HCT116 (cell line): ENCODE data around the gene ZNF516.

Experiments used
- CEBPB ChIP-seq: IDR thresholded peaks from 2 replicates; pipeline ENCODE4 v1.6.1; 2012; ENCODE audit warnings: low read depth
- EGR1 ChIP-seq: IDR thresholded peaks from 2 replicates; pipeline ENCODE4 v1.6.1; 2012; ENCODE audit warnings: low read depth
- EZH2 ChIP-seq: fragments of 200-600 bp; sonication (generic); IDR thresholded peaks from 2 replicates; pipeline ENCODE4 v1.6.1; 2017; ENCODE audit warnings: antibody characterized with exemption, mixed run types
- EZH2phosphoT487 ChIP-seq: fragments of 200-600 bp; IDR thresholded peaks from 2 replicates; pipeline ENCODE4 v1.6.1; 2018; ENCODE audit warnings: antibody characterized with exemption, borderline replicate concordance
- JUND ChIP-seq: IDR thresholded peaks from 2 replicates; pipeline ENCODE4 v1.6.1; 2012
- POLR2A ChIP-seq: IDR thresholded peaks from 2 replicates; pipeline ENCODE4 v1.7.0; 2011; ENCODE audit warnings: borderline replicate concordance; ENCODE audit not compliant: insufficient read depth, insufficient read length; ENCODE audit errors: extremely low read depth
- POLR2AphosphoS5 ChIP-seq: IDR thresholded peaks from 2 replicates; pipeline ENCODE4 v1.6.1; 2011; ENCODE audit warnings: mild to moderate bottlenecking, low read depth, low read length, moderate library complexity
- SIN3A ChIP-seq: IDR thresholded peaks from 2 replicates; pipeline ENCODE4 v1.6.1; 2012; ENCODE audit warnings: low read depth
- SRF ChIP-seq: IDR thresholded peaks from 2 replicates; pipeline ENCODE4 v1.6.1; 2012; ENCODE audit warnings: low read depth
- YY1 ChIP-seq: IDR thresholded peaks from 2 replicates; pipeline ENCODE4 v1.6.1; 2011; ENCODE audit warnings: low read length, low read depth, moderate library complexity, mild to moderate bottlenecking; ENCODE audit not compliant: insufficient replicate concordance; ENCODE audit errors: extremely low read depth
- ZFX ChIP-seq: fragments of 450-650 bp; IDR thresholded peaks from 2 replicates; pipeline ENCODE4 v1.6.1; 2017
- ZNF274 ChIP-seq: fragments of 200-500 bp; sonication (Bioruptor generic); IDR thresholded peaks from 2 replicates; pipeline ENCODE4 v1.6.1; 2014; ENCODE audit warnings: mild to moderate bottlenecking, low read depth, low read length, inconsistent platforms
- TF ChIP-seq, protein P1 (sequence below), 3 experiments: fragments of 200-600 bp in 1 of 3; sonication (generic) in 1 of 3; IDR thresholded peaks in 2 of 3; conservative IDR thresholded peaks in 1 of 3; 2 replicates each; pipeline ENCODE4 v1.5.1; 2012 to 2017; ENCODE audit warnings: low read depth in 2 of 3, low read length in 2 of 3, antibody characterized with exemption in 1 of 3, borderline replicate concordance in 1 of 3, control low read depth in 1 of 3, mild to moderate bottlenecking in 1 of 3, mixed read lengths in 1 of 3, mixed run types in 1 of 3, moderate library complexity in 1 of 3; ENCODE audit not compliant: insufficient read depth in 1 of 3
- TF ChIP-seq, protein P2 (sequence below): IDR thresholded peaks from 2 replicates; pipeline ENCODE4 v1.6.1; 2012

DNA sequence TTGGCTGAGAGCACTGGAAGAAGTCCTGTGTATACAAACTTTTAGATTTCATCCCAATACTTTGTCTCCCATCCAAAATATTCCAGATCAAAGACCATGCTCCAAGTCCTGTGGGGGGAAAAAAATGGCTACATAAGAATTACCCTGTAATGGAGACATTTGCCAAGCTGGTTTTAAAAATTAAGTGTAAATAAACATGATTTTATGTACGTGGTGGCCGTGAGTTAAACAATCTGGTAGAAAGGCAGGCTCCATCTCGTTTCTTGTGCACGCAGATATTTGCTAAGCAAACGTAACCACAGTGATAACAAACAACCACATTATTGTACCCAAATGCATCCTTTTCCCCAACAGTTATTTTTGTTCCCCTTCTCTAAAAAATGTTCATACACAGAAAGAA, 176.4 kb downstream of the ZNF516 start:
- TF ChIP-seq, protein P1, sequence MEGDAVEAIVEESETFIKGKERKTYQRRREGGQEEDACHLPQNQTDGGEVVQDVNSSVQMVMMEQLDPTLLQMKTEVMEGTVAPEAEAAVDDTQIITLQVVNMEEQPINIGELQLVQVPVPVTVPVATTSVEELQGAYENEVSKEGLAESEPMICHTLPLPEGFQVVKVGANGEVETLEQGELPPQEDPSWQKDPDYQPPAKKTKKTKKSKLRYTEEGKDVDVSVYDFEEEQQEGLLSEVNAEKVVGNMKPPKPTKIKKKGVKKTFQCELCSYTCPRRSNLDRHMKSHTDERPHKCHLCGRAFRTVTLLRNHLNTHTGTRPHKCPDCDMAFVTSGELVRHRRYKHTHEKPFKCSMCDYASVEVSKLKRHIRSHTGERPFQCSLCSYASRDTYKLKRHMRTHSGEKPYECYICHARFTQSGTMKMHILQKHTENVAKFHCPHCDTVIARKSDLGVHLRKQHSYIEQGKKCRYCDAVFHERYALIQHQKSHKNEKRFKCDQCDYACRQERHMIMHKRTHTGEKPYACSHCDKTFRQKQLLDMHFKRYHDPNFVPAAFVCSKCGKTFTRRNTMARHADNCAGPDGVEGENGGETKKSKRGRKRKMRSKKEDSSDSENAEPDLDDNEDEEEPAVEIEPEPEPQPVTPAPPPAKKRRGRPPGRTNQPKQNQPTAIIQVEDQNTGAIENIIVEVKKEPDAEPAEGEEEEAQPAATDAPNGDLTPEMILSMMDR (IDR thresholded peaks at IDR 0.05 in 2 of 3, conservative IDR thresholded peaks at IDR 0.05 in 1 of 3; ENCODE audit: borderline replicate concordance in 1 of 3, insufficient read depth in 1 of 3, low read depth in 2 of 3, low read length in 2 of 3): no peak
- TF ChIP-seq POLR2A: no peak
- TF ChIP-seq SRF: no peak
- no peak for TF ChIP-seq ZFX
- TF ChIP-seq EZH2: no peak
- no peak for TF ChIP-seq EZH2phosphoT487
- TF ChIP-seq EGR1: no peak
- TF ChIP-seq POLR2AphosphoS5: no peak
- TF ChIP-seq YY1: no peak
- TF ChIP-seq ZNF274: no peak
- TF ChIP-seq CEBPB: no peak
- no peak for TF ChIP-seq JUND
- TF ChIP-seq, protein P2, sequence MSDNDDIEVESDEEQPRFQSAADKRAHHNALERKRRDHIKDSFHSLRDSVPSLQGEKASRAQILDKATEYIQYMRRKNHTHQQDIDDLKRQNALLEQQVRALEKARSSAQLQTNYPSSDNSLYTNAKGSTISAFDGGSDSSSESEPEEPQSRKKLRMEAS: no peak
- TF ChIP-seq SIN3A: no peak
